Left ventricle myocardium inferior (tissue), 1 donor: Measurements from ENCODE around the gene HOXC10. TPM values are rescaled to one million over a fixed set of nuclear protein-coding genes. Genes with fewer than 3 reads are reported as not detected.

Experiments used
- DNase-seq: peaks from one replicate; pipeline ENCODE4 v3.0.0-alpha.2; 2020
- H3K27ac ChIP-seq: fragments of 200-600 bp; replicated peaks from 2 replicates; pipeline ENCODE4 v1.8.0; 2021
- H3K27me3 ChIP-seq: fragments of 200-600 bp; 2 replicates; pipeline ENCODE4 v1.8.0; 2021; ENCODE audit warnings: low read depth
- H3K36me3 ChIP-seq: fragments of 200-600 bp; 2 replicates; pipeline ENCODE4 v1.8.0; 2021
- H3K4me1 ChIP-seq: fragments of 200-600 bp; 2 replicates; pipeline ENCODE4 v1.8.0; 2021
- H3K4me3 ChIP-seq: fragments of 200-600 bp; 2 replicates; pipeline ENCODE4 v1.8.0; 2021; ENCODE audit warnings: mild to moderate bottlenecking, moderate library complexity
- H3K9me3 ChIP-seq: fragments of 200-600 bp; replicated peaks from 2 replicates; pipeline ENCODE4 v1.8.0; 2021
- intact Hi-C: fragments of 100-400 bp; cut with micrococcal nuclease; formaldehyde crosslinking; loops from one replicate; pipeline ENCODE4 v1.11.0; 2022
- total RNA-seq: library from RNA; stranded (reverse); fragmentation: NEBNext Ultra II Directional; extraction: Animal tissue kit (Norgen Biotek cat#: 25700); gene quantifications from one replicate; pipeline ENCODE4 v1.2.1, GENCODE V29; 2021
- TF ChIP-seq, protein P1 (sequence below): fragments of 200-600 bp; IDR thresholded peaks from 2 replicates; pipeline ENCODE4 v1.8.0; 2021; ENCODE audit warnings: antibody characterized with exemption, mild to moderate bottlenecking, borderline replicate concordance
- donor health status: DM: no; HTN: yes; CAD: no; lungs with severe emphysema.

The HOXC10 gene
- total RNA-seq, 1 donor from 2014 or later: not detected

DNA sequence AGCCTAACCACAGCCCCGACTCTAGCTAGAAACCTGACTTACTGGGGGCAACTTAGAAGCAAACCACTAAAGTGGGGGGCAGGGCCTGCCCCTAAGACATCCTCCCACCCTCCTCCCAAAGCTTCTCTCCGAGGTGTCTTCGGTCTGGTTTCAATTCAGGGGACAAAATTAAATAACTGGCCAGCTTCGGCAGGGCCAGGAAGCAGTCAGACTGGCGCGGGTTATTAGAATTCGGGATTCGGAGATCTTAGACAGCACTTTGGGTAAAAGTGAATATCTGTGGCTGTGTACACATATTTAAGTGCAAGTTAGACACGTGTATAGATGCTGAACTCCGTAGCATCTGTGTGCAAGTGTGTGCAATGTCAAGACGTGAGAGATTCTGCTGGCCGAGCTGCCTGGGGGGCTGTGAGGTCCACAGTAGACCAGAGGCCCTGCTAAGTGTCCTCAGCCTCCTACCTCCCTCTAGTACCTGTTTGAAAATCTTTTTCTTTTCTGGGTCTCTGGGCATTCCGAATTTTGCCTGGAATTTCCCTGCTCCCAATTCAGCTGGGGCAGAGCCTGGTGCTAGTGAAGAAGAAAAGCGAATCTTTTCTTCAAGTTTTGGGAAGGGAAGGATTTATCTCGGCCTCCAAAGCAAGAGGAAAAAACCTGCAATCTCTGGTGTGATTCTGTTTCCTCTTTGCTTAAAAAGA is 4.0 kb upstream of the HOXC10 start:
- TF ChIP-seq, protein P1, sequence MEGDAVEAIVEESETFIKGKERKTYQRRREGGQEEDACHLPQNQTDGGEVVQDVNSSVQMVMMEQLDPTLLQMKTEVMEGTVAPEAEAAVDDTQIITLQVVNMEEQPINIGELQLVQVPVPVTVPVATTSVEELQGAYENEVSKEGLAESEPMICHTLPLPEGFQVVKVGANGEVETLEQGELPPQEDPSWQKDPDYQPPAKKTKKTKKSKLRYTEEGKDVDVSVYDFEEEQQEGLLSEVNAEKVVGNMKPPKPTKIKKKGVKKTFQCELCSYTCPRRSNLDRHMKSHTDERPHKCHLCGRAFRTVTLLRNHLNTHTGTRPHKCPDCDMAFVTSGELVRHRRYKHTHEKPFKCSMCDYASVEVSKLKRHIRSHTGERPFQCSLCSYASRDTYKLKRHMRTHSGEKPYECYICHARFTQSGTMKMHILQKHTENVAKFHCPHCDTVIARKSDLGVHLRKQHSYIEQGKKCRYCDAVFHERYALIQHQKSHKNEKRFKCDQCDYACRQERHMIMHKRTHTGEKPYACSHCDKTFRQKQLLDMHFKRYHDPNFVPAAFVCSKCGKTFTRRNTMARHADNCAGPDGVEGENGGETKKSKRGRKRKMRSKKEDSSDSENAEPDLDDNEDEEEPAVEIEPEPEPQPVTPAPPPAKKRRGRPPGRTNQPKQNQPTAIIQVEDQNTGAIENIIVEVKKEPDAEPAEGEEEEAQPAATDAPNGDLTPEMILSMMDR: no peak
- DNase-seq: no peak
- H3K36me3 ChIP-seq: no peaks in the 10 kb centered on the region
- no peak overlapping the region for H3K4me3 ChIP-seq
- H3K27me3 ChIP-seq: peaks cover 100% of the 10 kb centered on the region
- H3K4me1 ChIP-seq: peaks cover 12% of the 10 kb centered on the region
- no peak overlapping the region for H3K27ac ChIP-seq
- intact Hi-C loops: no loop called here
- H3K9me3 ChIP-seq: no peaks in the 10 kb centered on the region

DNA sequence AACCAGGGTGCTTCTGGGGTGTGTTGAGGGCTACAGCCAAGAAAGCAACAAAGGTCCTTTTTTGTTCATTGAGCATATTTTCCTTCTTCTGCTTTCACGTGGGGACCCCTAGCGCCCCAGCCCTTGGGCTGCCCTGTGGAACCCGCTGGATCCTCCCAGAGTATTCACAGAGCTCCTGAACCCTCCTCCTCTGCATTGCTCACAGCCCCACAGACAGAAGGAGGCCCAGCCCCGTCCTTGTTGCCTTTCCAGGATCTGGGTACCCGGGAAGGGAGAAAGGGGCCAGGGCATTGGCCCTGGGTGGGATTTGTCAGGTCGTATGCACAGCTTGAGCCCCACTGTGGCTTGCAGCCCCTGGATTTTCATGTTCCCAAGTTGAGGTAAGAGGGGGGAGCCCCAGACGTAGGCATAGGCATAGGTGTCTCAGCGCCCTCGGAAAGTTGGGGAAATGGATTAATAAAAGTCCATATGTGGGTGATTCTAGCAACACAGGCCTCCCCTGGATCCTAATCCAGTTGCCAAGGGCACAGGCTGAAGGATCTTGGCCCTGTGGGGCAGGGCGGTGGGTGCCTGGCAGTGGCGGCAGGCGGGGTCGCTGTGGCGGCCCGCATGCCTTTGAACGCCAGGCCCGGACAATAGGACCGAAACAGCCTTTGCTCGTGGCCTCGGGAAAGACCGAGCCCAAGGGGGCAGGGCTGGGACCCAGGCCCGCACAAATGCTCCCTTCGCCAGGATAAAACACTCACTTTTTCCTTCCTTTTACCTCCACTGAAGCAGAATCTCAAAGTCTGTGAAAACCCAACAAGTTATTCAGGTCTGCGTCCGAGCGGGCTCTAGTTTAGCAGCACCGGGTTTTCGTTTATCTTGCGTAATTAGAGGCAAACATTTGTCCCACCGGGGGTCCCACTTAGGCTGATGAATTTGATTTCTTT is 3.0 kb upstream of the HOXC10 start:
- TF ChIP-seq, protein P1: no peak
- H3K36me3 ChIP-seq: no peaks in the 10 kb centered on the region
- intact Hi-C loops: no loop called here
- DNase-seq: no peak
- no peaks in the 10 kb centered on the region for H3K9me3 ChIP-seq
- H3K4me3 ChIP-seq: no peak overlapping the region
- no peak overlapping the region for H3K27ac ChIP-seq
- peaks cover 100% of the 10 kb centered on the region for H3K27me3 ChIP-seq
- peaks cover 18% of the 10 kb centered on the region for H3K4me1 ChIP-seq

DNA sequence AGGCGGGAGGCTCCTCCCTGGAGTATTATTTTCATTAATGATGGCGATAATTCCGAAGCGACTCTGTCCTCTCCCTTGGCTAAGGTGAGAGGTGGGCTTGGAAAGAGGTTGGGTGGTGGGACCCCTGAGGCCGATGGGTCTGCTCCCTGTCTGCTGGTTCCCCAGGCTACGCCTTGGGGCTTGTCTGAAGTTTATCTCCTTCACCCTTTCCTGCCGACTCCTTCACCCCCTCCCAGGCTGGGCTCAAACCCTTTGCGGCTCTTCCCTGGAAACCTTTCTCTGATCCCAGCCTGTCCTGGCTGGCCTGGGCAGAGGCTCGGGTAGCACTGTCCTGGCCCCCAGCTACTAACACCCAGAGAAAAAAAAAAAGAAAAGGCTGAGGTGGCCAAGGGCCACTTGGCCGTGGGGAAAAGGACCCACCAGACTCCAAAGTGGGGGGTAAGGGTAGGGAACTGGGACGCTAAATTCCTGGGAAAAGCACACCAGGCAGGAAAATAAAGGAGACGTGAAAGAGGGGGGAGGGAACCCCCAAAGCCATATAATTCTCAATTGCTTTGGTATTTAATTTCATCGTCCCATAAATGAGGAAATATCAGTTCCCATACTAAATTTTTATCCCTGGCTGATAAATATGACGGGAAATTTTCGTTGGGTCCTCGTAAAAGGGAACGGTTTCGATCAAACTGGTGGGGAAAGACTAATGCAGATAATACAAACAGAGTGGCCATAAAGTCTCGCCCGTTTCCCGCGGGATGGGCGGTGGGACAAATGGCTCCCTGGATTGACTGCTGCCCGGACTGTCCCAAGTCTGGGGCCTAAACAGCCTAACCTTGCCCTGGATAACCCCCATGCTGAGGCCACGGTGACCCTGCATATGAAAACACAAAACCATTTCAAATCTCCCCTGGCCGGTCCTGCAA is 2.0 kb upstream of the HOXC10 start:
- TF ChIP-seq, protein P1: no peak
- H3K36me3 ChIP-seq: no peaks in the 10 kb centered on the region
- no peak for DNase-seq
- H3K9me3 ChIP-seq: no peaks in the 10 kb centered on the region
- no peak overlapping the region for H3K4me3 ChIP-seq
- intact Hi-C loops: no loop called here
- no peak overlapping the region for H3K27ac ChIP-seq
- H3K4me1 ChIP-seq: peaks cover 18% of the 10 kb centered on the region
- H3K27me3 ChIP-seq: peaks cover 100% of the 10 kb centered on the region

GRCh38 chr12:53983568-53983949 is 1.4 kb upstream of the HOXC10 start:
- TF ChIP-seq, protein P1: no peak
- Histone ChIP-seq H3K36me3 (no peaks in the 10 kb centered on the region), H3K4me1 (peaks cover 18% of the 10 kb centered on the region), H3K27ac (no peak overlapping the region), H3K4me3 (no peak overlapping the region), H3K9me3 (no peaks in the 10 kb centered on the region), H3K27me3 (peaks cover 100% of the 10 kb centered on the region)
- no peak for DNase-seq
- intact Hi-C loops: no loop called here

DNA sequence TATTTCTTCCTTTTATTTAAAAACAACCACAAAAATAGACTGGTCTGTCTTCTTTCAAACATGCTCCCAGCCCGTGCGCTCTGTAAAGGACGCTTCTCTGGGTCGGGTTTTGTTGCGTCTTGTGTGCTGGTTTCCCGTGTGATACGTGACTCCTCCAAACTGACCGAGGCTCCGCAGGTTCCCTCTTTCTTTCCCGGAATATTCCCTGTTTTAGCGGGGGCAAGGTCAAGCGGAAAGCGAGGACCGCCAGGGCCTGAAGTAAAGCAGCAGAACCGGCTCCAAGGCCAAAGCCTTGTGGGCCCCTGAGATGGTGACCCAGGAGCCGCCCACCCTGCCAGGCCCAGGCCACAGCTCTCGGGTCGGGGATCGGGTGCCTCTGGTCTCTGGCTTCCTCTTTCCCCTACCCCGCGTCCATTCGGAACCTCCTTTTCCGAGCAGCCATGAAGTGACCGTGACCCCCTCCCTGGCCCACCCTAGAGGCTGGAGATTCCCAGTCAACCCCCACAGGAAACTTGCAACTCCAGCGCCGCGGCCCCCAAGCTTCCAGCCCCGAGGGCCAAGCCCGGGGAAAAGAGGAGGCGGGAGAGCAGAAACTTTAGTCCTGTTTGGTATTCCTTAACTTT is 885 bp upstream of the HOXC10 start:
- DNase-seq: no peak
- Histone ChIP-seq H3K4me3 (no peak overlapping the region), H3K27me3 (peaks cover 100% of the 10 kb centered on the region), H3K9me3 (no peaks in the 10 kb centered on the region), H3K36me3 (no peaks in the 10 kb centered on the region), H3K27ac (no peak overlapping the region), H3K4me1 (peaks cover 21% of the 10 kb centered on the region)
- intact Hi-C loops: no loop called here
- TF ChIP-seq, protein P1: no peak
